OCI-LY7 (cell line): ENCODE data around the gene CD59. TPM values are rescaled to one million over a fixed set of nuclear protein-coding genes. Genes with fewer than 3 reads are reported as not detected.

Source experiments
- BruUV-seq: library from RNA; stranded (reverse); fragments of 400-500 nt; replicated peaks from 2 replicates; lab custom pipeline; 2021; lab: Mats Ljungman, UMichigan
- CTCF ChIA-PET: fragments of 300-600 bp; sonication (Branson Sonifier 250); formaldehyde crosslinking; loops from one replicate; lab custom pipeline; 2022; ENCODE audit warnings: antibody characterized with exemption; ENCODE audit not compliant: unreplicated experiment; lab: Charles Lee
- POLR2A ChIA-PET: fragments of 300-600 bp; sonication (Branson Sonifier 250); formaldehyde crosslinking; loops from one replicate; lab custom pipeline; 2022; ENCODE audit warnings: antibody characterized with exemption; lab: Charles Lee
- DNase-seq: peaks from one replicate; pipeline ENCODE4 v3.0.0-alpha.2; 2015; ENCODE audit warnings: low spot score
- H2AFZ ChIP-seq: fragments of 200-600 bp; sonication (generic), shearing (Covaris generic); 2 replicates; pipeline ENCODE4 v1.6.1; 2014; ENCODE audit warnings: mild to moderate bottlenecking, antibody characterized with exemption, low read length, moderate library complexity
- H3K27ac ChIP-seq: fragments of 200-600 bp; sonication (generic); 2 replicates; pipeline ENCODE4 v1.5.1; 2014; ENCODE audit warnings: mixed run types, low read depth, mild to moderate bottlenecking, moderate library complexity, low read length, inconsistent platforms; ENCODE audit not compliant: poor library complexity, severe bottlenecking
- H3K36me3 ChIP-seq: fragments of 200-600 bp; sonication (generic); 2 replicates; pipeline ENCODE4 v1.6.1; 2014; ENCODE audit warnings: mild to moderate bottlenecking, antibody characterized with exemption, low read length, moderate library complexity, mixed read lengths; ENCODE audit not compliant: insufficient read depth
- H3K4me1 ChIP-seq: fragments of 200-600 bp; sonication (generic); 2 replicates; pipeline ENCODE4 v1.5.1; 2014; ENCODE audit warnings: mild to moderate bottlenecking, low read length; ENCODE audit not compliant: insufficient read depth, poor library complexity, severe bottlenecking
- H3K4me2 ChIP-seq: fragments of 200-600 bp; sonication (generic); 2 replicates; pipeline ENCODE4 v1.6.1; 2014; ENCODE audit warnings: mild to moderate bottlenecking, low read length
- H3K4me3 ChIP-seq: fragments of 200-600 bp; sonication (generic); 2 replicates; pipeline ENCODE4 v1.5.1; 2014; ENCODE audit warnings: mild to moderate bottlenecking, low read depth, low read length; ENCODE audit not compliant: poor library complexity, severe bottlenecking
- H3K79me2 ChIP-seq: fragments of 200-600 bp; sonication (generic); 2 replicates; pipeline ENCODE4 v1.6.1; 2016; ENCODE audit warnings: low read depth, mild to moderate bottlenecking, low read length, moderate library complexity, mixed read lengths; ENCODE audit not compliant: insufficient read depth
- H3K9me2 ChIP-seq: fragments of 200-600 bp; sonication (generic); 2 replicates; pipeline ENCODE4 v1.6.1; 2016; ENCODE audit warnings: mild to moderate bottlenecking, low read length, mixed read lengths; ENCODE audit not compliant: insufficient read depth
- H3K9me3 ChIP-seq: fragments of 200-600 bp; sonication (generic); 2 replicates; pipeline ENCODE4 v1.6.1; 2014; ENCODE audit warnings: mild to moderate bottlenecking, mixed run types, low read length, mixed read lengths
- H4K20me1 ChIP-seq: fragments of 200-600 bp; sonication (generic); 2 replicates; pipeline ENCODE4 v1.6.1; 2014; ENCODE audit warnings: mild to moderate bottlenecking, antibody characterized with exemption, low read length, moderate library complexity, mixed read lengths; ENCODE audit not compliant: insufficient read depth
- CTCF ChIP-seq: fragments of 200-600 bp; sonication (generic); conservative IDR thresholded peaks from 2 replicates; pipeline ENCODE4 v1.5.1; 2014; ENCODE audit warnings: mild to moderate bottlenecking, antibody characterized with exemption, low read length, moderate library complexity, mixed read lengths
- EZH2phosphoT487 ChIP-seq: fragments of 200-600 bp; sonication (generic); IDR thresholded peaks from 2 replicates; pipeline ENCODE4 v1.6.1; 2018; ENCODE audit warnings: low read depth, borderline replicate concordance, mild to moderate bottlenecking, mixed run types, antibody characterized with exemption, low read length, moderate library complexity, mixed read lengths
- intact Hi-C: fragments of 100-400 bp; cut with micrococcal nuclease; formaldehyde crosslinking; loops from one replicate; pipeline ENCODE4 v1.10.0; 2022; ENCODE audit not compliant: unreplicated experiment
- total RNA-seq, 2 experiments: library from RNA; depleted of rRNA in 1 of 2; stranded (reverse); fragments of >200 nt in 1 of 2; shearing (Covaris generic) in 1 of 2; gene quantifications; 2 replicates each; pipeline ENCODE4 v1.2.3, GENCODE V29; 2014 to 2022

CD59 gene
- total RNA-seq, 2 experiments from 2014 or later = 20.2 to 35.5 TPM

- TF ChIP-seq EZH2phosphoT487 (no peak), CTCF (no peak)
- H3K4me1 ChIP-seq = no peaks in the 10 kb centered on the region
- H3K4me2 ChIP-seq = no peak overlapping the region
- H3K4me3 ChIP-seq = no peak overlapping the region
- intact Hi-C loops = no loop called here
- POLR2A ChIA-PET = no interaction called here
- no peaks in the 10 kb centered on the region for H3K9me3 ChIP-seq
- no peak for DNase-seq
- H3K79me2 ChIP-seq = no peaks in the 10 kb centered on the region
- no peaks in the 10 kb centered on the region for H3K9me2 ChIP-seq
- peaks cover 67% of the 10 kb centered on the region for H3K36me3 ChIP-seq
- H4K20me1 ChIP-seq = no peaks in the 10 kb centered on the region
- CTCF ChIA-PET = no interaction called here
- no TSS peak for BruUV-seq
- H2AFZ ChIP-seq = no peak overlapping the region
- no peak overlapping the region for H3K27ac ChIP-seq
Measured at GRCh38 chr11:33672273-33672672, 64.0 kb downstream of the CD59 start.

GRCh38 chr11:33670250-33671011 lies 65.8 kb downstream of the CD59 start:
- intact Hi-C loops = no loop called here
- Histone ChIP-seq H2AFZ (no peak overlapping the region), H4K20me1 (no peaks in the 10 kb centered on the region), H3K9me2 (no peaks in the 10 kb centered on the region), H3K27ac (no peak overlapping the region), H3K4me2 (no peak overlapping the region), H3K9me3 (no peaks in the 10 kb centered on the region), H3K4me3 (no peak overlapping the region), H3K79me2 (no peaks in the 10 kb centered on the region), H3K4me1 (no peaks in the 10 kb centered on the region), H3K36me3 (peaks cover 77% of the 10 kb centered on the region)
- TF ChIP-seq EZH2phosphoT487 (no peak), CTCF (no peak)
- ChIA-PET POLR2A (interaction anchor here (0.7 kb wide), 1 partner anchor 31 kb away, joined by 3 read pairs; no protein-coding TSS in a partner anchor), CTCF (no interaction called here)
- DNase-seq = no peak
- no TSS peak for BruUV-seq

- ChIA-PET POLR2A (no interaction called here), CTCF (no interaction called here)
- Histone ChIP-seq H3K79me2 (no peaks in the 10 kb centered on the region), H3K27ac (no peak overlapping the region), H3K9me3 (no peaks in the 10 kb centered on the region), H4K20me1 (no peaks in the 10 kb centered on the region), H3K9me2 (no peaks in the 10 kb centered on the region), H3K4me3 (no peak overlapping the region), H2AFZ (no peak overlapping the region), H3K4me2 (no peak overlapping the region), H3K36me3 (peaks cover 75% of the 10 kb centered on the region), H3K4me1 (no peaks in the 10 kb centered on the region)
- TF ChIP-seq CTCF (no peak), EZH2phosphoT487 (no peak)
- intact Hi-C loops = no loop called here
- BruUV-seq = no TSS peak
- no peak for DNase-seq
Measured at GRCh38 chr11:33669598-33670249, 66.5 kb downstream of the CD59 start.
